ENCODE measurements around the gene GRHL1.

GRHL1 gene

GRCh38 chr2:10006236-10007161, 55.0 kb downstream of the GRHL1 start:
- no peak for TF ChIP-seq CTCF (conservative IDR thresholded peaks at IDR 0.05; ENCODE audit: control insufficient read depth, insufficient read depth, low read depth, low read length)
- no peak overlapping the region for H3K4me3 ChIP-seq (ENCODE audit: control insufficient read depth, low read depth, low read length)
- DNase-seq (ENCODE audit: low read depth), result no peak

- DNase-seq (ENCODE audit: low read depth), result no peak
- H3K4me3 ChIP-seq (ENCODE audit: control insufficient read depth, low read depth, low read length), result no peak overlapping the region
- no peak for TF ChIP-seq CTCF (conservative IDR thresholded peaks at IDR 0.05; ENCODE audit: control insufficient read depth, insufficient read depth, low read depth, low read length)
Measured at GRCh38 chr2:10007435-10007834, 55.9 kb downstream of the GRHL1 start.

GRCh38 chr2:10007921-10008808, 56.7 kb downstream of the GRHL1 start:
- DNase-seq (ENCODE audit: low read depth), result peak; percentile 23
- no peak for TF ChIP-seq CTCF (conservative IDR thresholded peaks at IDR 0.05; ENCODE audit: control insufficient read depth, insufficient read depth, low read depth, low read length)
- no peak overlapping the region for H3K4me3 ChIP-seq (ENCODE audit: control insufficient read depth, low read depth, low read length)

- DNase-seq (ENCODE audit: low read depth), result no peak
Measured at GRCh38 chr2:10008809-10009176, 57.3 kb downstream of the GRHL1 start.

GRCh38 chr2:10009271-10009810, 57.8 kb downstream of the GRHL1 start:
- TF ChIP-seq CTCF (conservative IDR thresholded peaks at IDR 0.05; ENCODE audit: control insufficient read depth, insufficient read depth, low read depth, low read length), result no peak
- no peak for DNase-seq (ENCODE audit: low read depth)

More at GRCh38 chr2:10008809-10009176, 57.3 kb downstream of the GRHL1 start:
- no peak for TF ChIP-seq CTCF (conservative IDR thresholded peaks at IDR 0.05; ENCODE audit: control insufficient read depth, insufficient read depth, low read depth, low read length)
- H3K4me3 ChIP-seq (ENCODE audit: control insufficient read depth, low read depth, low read length), result no peak overlapping the region

More at GRCh38 chr2:10009271-10009810, 57.8 kb downstream of the GRHL1 start:
- H3K4me3 ChIP-seq (ENCODE audit: control insufficient read depth, low read depth, low read length), result no peak overlapping the region

Measured in fibroblast of mammary gland (primary cell).